Chondrocyte (in vitro differentiated cells): ENCODE results near the gene ABCF1. TPM values are rescaled to one million over a fixed set of nuclear protein-coding genes. Genes with fewer than 3 reads are reported as not detected.
A peak's percentile ranks its signal among the peaks of the same experiment; 100 is the strongest.

ENCODE experiments used
- DNase-seq: peaks from one replicate; pipeline ENCODE4 v3.0.0; 2021; ENCODE audit warnings: mixed read lengths, low spot score
- H3K27ac Mint-ChIP-seq: one replicate; pipeline ENCODE4 v1.8.0; 2021; ENCODE audit warnings: mild to moderate bottlenecking, moderate library complexity, mixed read lengths; ENCODE audit not compliant: unreplicated experiment
- H3K27me3 Mint-ChIP-seq: 2 replicates; pipeline ENCODE4 v1.8.0; 2021; ENCODE audit warnings: low read depth, mixed read lengths
- H3K36me3 Mint-ChIP-seq: 2 replicates; pipeline ENCODE4 v1.8.0; 2021; ENCODE audit warnings: low read depth, mixed read lengths
- H3K4me1 Mint-ChIP-seq: 2 replicates; pipeline ENCODE4 v1.8.0; 2021; ENCODE audit warnings: low read depth, mild to moderate bottlenecking, mixed read lengths
- H3K4me3 Mint-ChIP-seq: one replicate; pipeline ENCODE4 v1.8.0; 2021; ENCODE audit warnings: mild to moderate bottlenecking, moderate library complexity, mixed read lengths; ENCODE audit not compliant: unreplicated experiment
- H3K9me3 Mint-ChIP-seq: 2 replicates; pipeline ENCODE4 v1.8.0; 2021; ENCODE audit warnings: low read depth, mixed read lengths
- CTCF ChIP-seq: fragments of 200-600 bp; sonication (generic); IDR thresholded peaks from 2 replicates; pipeline ENCODE4 v1.5.0; 2021; ENCODE audit warnings: antibody characterized with exemption, mild to moderate bottlenecking, moderate library complexity
- total RNA-seq: library from RNA; stranded (reverse); gene quantifications from 3 replicates; pipeline ENCODE4 v1.2.1, GENCODE V29; 2021

The ABCF1 gene
- total RNA-seq, 1 donor from 2014 or later: 53.0 TPM

- Mint-ChIP-seq H3K4me3 (peak overlapping the region; percentile 95), H3K9me3 (no peaks in the 10 kb centered on the region), H3K27me3 (no peaks in the 10 kb centered on the region), H3K4me1 (peaks cover 27% of the 10 kb centered on the region), H3K27ac (peak overlapping the region; percentile 99), H3K36me3 (peaks cover 27% of the 10 kb centered on the region)
- TF ChIP-seq CTCF: no peak
- DNase-seq: no peak
Observed at GRCh38 chr6:30555816-30556065, 15.5 kb upstream of the ABCF1 start.

- TF ChIP-seq CTCF: peak; percentile 11
- Mint-ChIP-seq H3K4me3 (peak within 1 kb of the TSS; percentile 95), H3K27ac (peak within 1 kb of the TSS; percentile 99), H3K9me3 (no peaks in the 10 kb centered on the region), H3K27me3 (no peaks in the 10 kb centered on the region), H3K36me3 (peaks cover 22% of the 10 kb centered on the region), H3K4me1 (peaks cover 27% of the 10 kb centered on the region)
- DNase-seq: peak; percentile 98
Observed at GRCh38 chr6:30556066-30556905, 15.0 kb upstream of the ABCF1 start, which contains the start of gene GNL1. Gene GNL1 (minus strand): TSS chr6:30556489. CDS start chr6:30556203, 286 bp downstream.

GRCh38 chr6:30556906-30557682 is 14.1 kb upstream of the ABCF1 start, which contains the start of gene PRR3:
Gene PRR3 (plus strand): TSS chr6:30557295. CDS start chr6:30557345, 50 bp downstream.
- Mint-ChIP-seq H3K36me3 (peaks cover 18% of the 10 kb centered on the region), H3K4me3 (peak within 1 kb of the TSS; percentile 95), H3K9me3 (no peaks in the 10 kb centered on the region), H3K4me1 (peaks cover 27% of the 10 kb centered on the region), H3K27ac (peak within 1 kb of the TSS; percentile 99), H3K27me3 (no peaks in the 10 kb centered on the region)
- DNase-seq: no peak
- no peak for TF ChIP-seq CTCF

- Mint-ChIP-seq H3K27ac (peak overlapping the region; percentile 99), H3K27me3 (no peaks in the 10 kb centered on the region), H3K4me1 (peaks cover 27% of the 10 kb centered on the region), H3K9me3 (no peaks in the 10 kb centered on the region), H3K36me3 (peaks cover 16% of the 10 kb centered on the region), H3K4me3 (peak overlapping the region; percentile 95)
- TF ChIP-seq CTCF: no peak
- DNase-seq: no peak
Observed at GRCh38 chr6:30557683-30557981, 13.6 kb upstream of the ABCF1 start.

- TF ChIP-seq CTCF: no peak
- Mint-ChIP-seq H3K9me3 (no peaks in the 10 kb centered on the region), H3K27me3 (no peaks in the 10 kb centered on the region), H3K4me1 (peaks cover 14% of the 10 kb centered on the region), H3K4me3 (no peak overlapping the region), H3K27ac (no peak overlapping the region), H3K36me3 (peaks cover 12% of the 10 kb centered on the region)
- no peak for DNase-seq
Observed at GRCh38 chr6:30560930-30561329, 10.3 kb upstream of the ABCF1 start.
